Measurements from ENCODE around the gene SALL2.

SALL2 gene

GRCh38 chr14:21528381-21529348, 2.5 kb upstream of the SALL2 start:
- FAIRE-seq (no peak), DNase-seq (ENCODE audit: low spot score) (no peak)

GRCh38 chr14:21527318-21527679, 1.2 kb upstream of the SALL2 start:
- DNase-seq (ENCODE audit: low spot score): no peak
- FAIRE-seq: no peak

GRCh38 chr14:21526672-21527317, 649 bp upstream of the SALL2 start:
- no peak for FAIRE-seq
- no peak for DNase-seq (ENCODE audit: low spot score)

- FAIRE-seq: no peak
- DNase-seq (ENCODE audit: low spot score): peak; percentile 31
Measured at GRCh38 chr14:21525571-21525961, 580 bp downstream of the SALL2 start.

- FAIRE-seq (no peak), DNase-seq (ENCODE audit: low spot score) (no peak)
Measured at GRCh38 chr14:21524575-21525490, 1.3 kb downstream of the SALL2 start.

GRCh38 chr14:21523203-21523602, 2.9 kb downstream of the SALL2 start:
- FAIRE-seq: no peak
- DNase-seq (ENCODE audit: low spot score): no peak

- FAIRE-seq (no peak), DNase-seq (ENCODE audit: low spot score) (no peak)
Measured at GRCh38 chr14:21521501-21521900, 4.6 kb downstream of the SALL2 start.

- DNase-seq (ENCODE audit: low spot score) (no peak), FAIRE-seq (no peak)
Measured at GRCh38 chr14:21520767-21521166, 5.4 kb downstream of the SALL2 start.

- no peak for DNase-seq (ENCODE audit: low spot score)
- no peak for FAIRE-seq
Measured at GRCh38 chr14:21518725-21519124, 7.4 kb downstream of the SALL2 start.

- no peak for DNase-seq (ENCODE audit: low spot score)
- no peak for FAIRE-seq
Measured at GRCh38 chr14:21514341-21514740, 11.8 kb downstream of the SALL2 start.

- DNase-seq (ENCODE audit: low spot score): peak; percentile 92
- no peak for FAIRE-seq
Measured at GRCh38 chr14:21510735-21511657, 15.2 kb downstream of the SALL2 start, which contains the start of gene METTL3. METTL3 (minus strand) TSS chr14:21511340; CDS start chr14:21511223, 117 bp downstream.

- DNase-seq (ENCODE audit: low spot score) (no peak), FAIRE-seq (no peak)
Measured at GRCh38 chr14:21509432-21510143, 16.6 kb downstream of the SALL2 start.

- FAIRE-seq: no peak
- no peak for DNase-seq (ENCODE audit: low spot score)
Measured at GRCh38 chr14:21506557-21506956, 19.6 kb downstream of the SALL2 start.

GRCh38 chr14:21505012-21505553, 21.1 kb downstream of the SALL2 start:
- no peak for FAIRE-seq
- DNase-seq (ENCODE audit: low spot score): no peak

GRCh38 chr14:21503376-21503775, 22.8 kb downstream of the SALL2 start:
- DNase-seq (ENCODE audit: low spot score) (no peak), FAIRE-seq (no peak)

GRCh38 chr14:21501568-21501967, 24.6 kb downstream of the SALL2 start:
- FAIRE-seq: no peak
- DNase-seq (ENCODE audit: low spot score): no peak

GRCh38 chr14:21498540-21499526, 27.3 kb downstream of the SALL2 start:
- no peak for FAIRE-seq
- DNase-seq (ENCODE audit: low spot score): peak; percentile 26

GRCh38 chr14:21496453-21496852, 29.7 kb downstream of the SALL2 start:
- no peak for DNase-seq (ENCODE audit: low spot score)
- no peak for FAIRE-seq
